ENCODE measurements around the gene AJM1. TPM values are rescaled to one million over a fixed set of nuclear protein-coding genes. Genes with fewer than 3 reads are reported as not detected.
"Not testable (repeated sequence)": the region's sequence is repeated elsewhere in the genome, so short reads cannot be mapped to it uniquely, and the experiment has no call there.

The AJM1 gene
- total RNA-seq, 4 donors from 2014 or later, result 0.83 to 4.7 (median 2.3) TPM

DNA sequence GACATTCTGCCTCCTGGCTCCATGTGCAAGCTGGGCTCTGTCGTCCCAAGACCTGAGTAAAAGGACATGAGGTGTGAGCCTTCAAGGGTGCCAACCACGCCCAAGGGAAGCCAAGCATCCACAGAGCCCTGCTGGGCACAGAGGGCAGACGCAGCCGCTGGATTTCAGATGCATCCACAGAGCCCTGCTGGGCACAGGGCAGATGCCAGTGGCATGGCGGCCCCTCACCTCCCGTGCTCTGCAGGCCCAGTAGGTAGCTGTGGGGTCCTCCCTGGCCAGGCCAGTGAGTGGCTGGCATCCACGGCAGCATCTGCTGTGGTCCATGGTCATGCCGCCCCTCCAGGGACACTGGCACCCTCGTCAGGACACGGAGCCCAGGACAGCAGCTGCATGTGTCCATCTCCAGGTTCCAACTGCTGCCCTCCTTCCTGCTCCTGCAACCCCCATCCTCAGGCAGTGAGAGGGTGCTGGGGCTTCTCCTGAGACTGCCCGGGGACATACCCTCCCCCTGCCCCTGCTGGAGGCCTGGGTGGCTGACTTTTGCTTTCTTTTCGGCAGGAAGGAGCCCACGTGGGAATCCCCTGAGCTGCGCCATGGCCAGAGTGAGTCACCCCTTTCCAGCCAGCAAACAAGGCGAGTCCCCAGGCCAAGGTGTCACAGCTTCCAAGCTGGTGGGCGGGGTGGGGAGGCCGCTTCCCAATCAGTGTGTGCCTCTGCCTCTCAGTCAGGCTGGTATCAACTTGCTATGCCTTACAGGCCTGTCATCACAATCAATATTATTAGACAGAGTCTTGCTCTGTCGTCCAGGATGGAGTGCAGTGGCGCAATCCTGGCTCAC is 40.0 kb downstream of the AJM1 start:
- Histone ChIP-seq H3K36me3 (no peaks in the 10 kb centered on the region), H3K4me3 (replicated peaks in 1 of 3) (peak overlapping the region in 1 of 3 donors; percentile 4), H3K27me3 (no peaks in the 10 kb centered on the region), H3K9me3 (no peaks in the 10 kb centered on the region), H3K27ac (peak overlapping the region in 1 of 3 donors; percentile 10), H3K4me1 (peaks cover 4 to 27% of the 10 kb centered on the region in 2 donors)
- TF ChIP-seq, protein P1, sequence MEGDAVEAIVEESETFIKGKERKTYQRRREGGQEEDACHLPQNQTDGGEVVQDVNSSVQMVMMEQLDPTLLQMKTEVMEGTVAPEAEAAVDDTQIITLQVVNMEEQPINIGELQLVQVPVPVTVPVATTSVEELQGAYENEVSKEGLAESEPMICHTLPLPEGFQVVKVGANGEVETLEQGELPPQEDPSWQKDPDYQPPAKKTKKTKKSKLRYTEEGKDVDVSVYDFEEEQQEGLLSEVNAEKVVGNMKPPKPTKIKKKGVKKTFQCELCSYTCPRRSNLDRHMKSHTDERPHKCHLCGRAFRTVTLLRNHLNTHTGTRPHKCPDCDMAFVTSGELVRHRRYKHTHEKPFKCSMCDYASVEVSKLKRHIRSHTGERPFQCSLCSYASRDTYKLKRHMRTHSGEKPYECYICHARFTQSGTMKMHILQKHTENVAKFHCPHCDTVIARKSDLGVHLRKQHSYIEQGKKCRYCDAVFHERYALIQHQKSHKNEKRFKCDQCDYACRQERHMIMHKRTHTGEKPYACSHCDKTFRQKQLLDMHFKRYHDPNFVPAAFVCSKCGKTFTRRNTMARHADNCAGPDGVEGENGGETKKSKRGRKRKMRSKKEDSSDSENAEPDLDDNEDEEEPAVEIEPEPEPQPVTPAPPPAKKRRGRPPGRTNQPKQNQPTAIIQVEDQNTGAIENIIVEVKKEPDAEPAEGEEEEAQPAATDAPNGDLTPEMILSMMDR (IDR thresholded peaks at IDR 0.05), result no peak
- TF ChIP-seq POLR2A (IDR thresholded peaks at IDR 0.05), result no peak
- WGBS, 2 donors, result 24 to 75% methylated on average over 3 to 8 of the region's 19 CpGs
- intact Hi-C loops (cut with DNase I), result no loop called here
- peak in 1 of 2 donors; percentile 23 for DNase-seq

DNA sequence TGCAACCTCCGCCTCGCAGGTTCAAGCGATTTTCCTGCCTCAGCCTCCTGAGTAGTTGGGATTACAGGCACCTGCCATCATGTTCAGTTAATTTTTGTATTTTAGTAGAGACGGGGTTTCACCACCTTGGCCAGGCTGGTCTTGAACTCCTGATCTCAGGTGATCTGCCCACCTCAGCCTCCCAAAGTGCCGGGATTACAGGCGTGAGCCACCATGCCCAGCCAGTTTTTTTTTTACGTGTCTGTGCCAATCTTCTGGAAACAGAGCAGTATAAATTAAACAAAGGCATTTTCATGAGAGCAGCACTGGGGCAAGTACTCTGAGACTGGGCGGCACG is 40.6 kb downstream of the AJM1 start:
- peaks cover 4 to 33% of the 10 kb centered on the region in 2 donors for H3K4me1 ChIP-seq
- H3K4me3 ChIP-seq (replicated peaks in 1 of 3); H3K27me3 ChIP-seq; intact Hi-C loops (cut with DNase I); H3K36me3 ChIP-seq; H3K9me3 ChIP-seq; DNase-seq: not testable (repeated sequence)
- 86 to 92% methylated on average over 6 to 9 of the region's 9 CpGs for WGBS, 2 donors
- H3K27ac ChIP-seq, result peak overlapping the region in 1 of 3 donors; percentile 10

GRCh38 chr9:136883670-136884069 is 41.4 kb downstream of the AJM1 start:
- DNase-seq; H3K9me3 ChIP-seq; H3K36me3 ChIP-seq; H3K27ac ChIP-seq; H3K4me3 ChIP-seq (replicated peaks in 1 of 3); H3K27me3 ChIP-seq; intact Hi-C loops (cut with DNase I): not testable (repeated sequence)
- 88 to 89% methylated on average over 10 of the region's 10 CpGs for WGBS, 2 donors
- H3K4me1 ChIP-seq, result peaks cover 4 to 33% of the 10 kb centered on the region in 2 donors

GRCh38 chr9:136885950-136886578 is 43.8 kb downstream of the AJM1 start, which contains the start of gene TRAF2:
Gene TRAF2 (plus strand): TSS chr9:136886516. CDS start chr9:136898741, 12,225 bp downstream.
- WGBS, 2 donors, result 0% methylated on average over 16 to 19 of the region's 88 CpGs
- Histone ChIP-seq H3K4me3 (replicated peaks in 1 of 3) (peak within 1 kb of the TSS; percentile 46 to 95 (median 50)), H3K4me1 (peaks cover 4 to 36% of the 10 kb centered on the region in 2 donors), H3K27ac (peak within 1 kb of the TSS; percentile 20 to 81 (median 77)), H3K27me3 (no peaks in the 10 kb centered on the region), H3K9me3 (no peaks in the 10 kb centered on the region), H3K36me3 (no peaks in the 10 kb centered on the region)
- DNase-seq, result peak; percentile 97
- TF ChIP-seq, protein P1 (IDR thresholded peaks at IDR 0.05), result no peak
- peak; percentile 19 to 72 for TF ChIP-seq POLR2A (IDR thresholded peaks at IDR 0.05)
- intact Hi-C loops (cut with DNase I), result loop anchor here (5.0 kb wide), 1 partner anchor 56 kb away; the partner anchor contains the start of gene FBXW5

DNA sequence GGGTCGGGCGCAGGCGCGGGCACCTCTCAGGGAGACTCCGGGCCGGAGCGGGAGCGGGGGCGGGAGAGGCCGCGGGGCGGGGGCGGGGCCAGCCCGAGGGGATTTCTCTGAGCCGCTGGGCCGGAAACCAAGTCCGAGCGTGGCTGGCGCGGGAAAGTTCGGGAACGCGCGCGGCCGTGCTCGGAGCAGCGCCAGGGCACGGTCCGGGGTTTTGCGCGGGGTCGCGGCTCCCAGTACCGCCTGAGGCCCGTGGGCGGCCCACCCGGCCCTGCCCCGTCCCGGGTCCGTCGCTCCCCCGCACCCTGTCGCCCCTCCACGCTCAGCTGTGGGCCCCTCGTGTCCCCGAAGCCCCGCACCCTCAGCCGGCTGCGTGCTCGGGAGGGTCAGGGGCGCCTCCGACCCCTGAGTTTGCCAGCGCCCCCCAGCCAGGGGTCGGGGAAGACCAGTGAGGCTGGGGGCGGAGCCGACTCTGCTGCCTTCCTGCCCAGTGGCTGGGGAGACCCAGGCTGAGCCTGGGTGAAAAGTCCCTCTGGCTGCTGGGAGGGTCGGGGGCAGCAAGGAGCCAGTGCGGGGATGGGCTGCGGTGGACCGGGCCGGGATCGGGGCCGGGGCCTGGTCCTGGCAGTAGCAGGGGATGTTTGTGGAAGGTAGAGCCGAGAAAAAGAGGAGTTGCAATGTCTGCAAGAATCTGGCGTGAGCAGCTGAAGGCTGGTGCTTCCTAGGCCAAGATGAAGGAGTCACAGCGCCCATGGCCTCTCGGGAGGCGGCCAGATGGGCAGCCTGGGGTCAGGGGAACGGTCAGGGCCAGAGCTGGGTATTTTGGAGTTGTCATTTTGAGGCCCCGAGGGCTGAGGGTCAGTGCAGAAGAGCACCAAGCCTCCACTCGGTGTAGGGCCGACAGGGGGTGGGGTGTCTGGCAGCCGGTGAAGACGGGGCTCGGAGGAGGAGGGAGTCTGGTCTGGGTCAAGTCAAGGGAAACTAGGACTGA is 44.6 kb downstream of the AJM1 start:
- Histone ChIP-seq H3K4me1 (peaks cover 4 to 31% of the 10 kb centered on the region in 2 donors), H3K27me3 (no peaks in the 10 kb centered on the region), H3K4me3 (replicated peaks in 1 of 3) (peak overlapping the region; percentile 46 to 95 (median 50)), H3K27ac (peak overlapping the region; percentile 20 to 81 (median 77)), H3K9me3 (no peaks in the 10 kb centered on the region), H3K36me3 (no peaks in the 10 kb centered on the region)
- intact Hi-C loops (cut with DNase I), result loop anchor here (5.0 kb wide), 1 partner anchor 55 kb away; the partner anchor contains the start of gene FBXW5
- 3 to 5% methylated on average over 19 to 33 of the region's 76 CpGs for WGBS, 2 donors
- DNase-seq, result peak in 1 of 2 donors; percentile 46
- no peak for TF ChIP-seq POLR2A (IDR thresholded peaks at IDR 0.05)
- TF ChIP-seq, protein P1 (IDR thresholded peaks at IDR 0.05), result no peak

All from thyroid gland (tissue), 4 donors.